HG03575 (cell line): ENCODE data around the gene SYNE3.

Experiments
- ATAC-seq: cut with Tn5 transposase; IDR thresholded peaks from one replicate; pipeline ENCODE4 v1.9.1; 2021; ENCODE audit not compliant: unreplicated experiment, insufficient number of reproducible peaks, low FRiP score; ENCODE audit errors: extremely low read depth

SYNE3 gene

DNA sequence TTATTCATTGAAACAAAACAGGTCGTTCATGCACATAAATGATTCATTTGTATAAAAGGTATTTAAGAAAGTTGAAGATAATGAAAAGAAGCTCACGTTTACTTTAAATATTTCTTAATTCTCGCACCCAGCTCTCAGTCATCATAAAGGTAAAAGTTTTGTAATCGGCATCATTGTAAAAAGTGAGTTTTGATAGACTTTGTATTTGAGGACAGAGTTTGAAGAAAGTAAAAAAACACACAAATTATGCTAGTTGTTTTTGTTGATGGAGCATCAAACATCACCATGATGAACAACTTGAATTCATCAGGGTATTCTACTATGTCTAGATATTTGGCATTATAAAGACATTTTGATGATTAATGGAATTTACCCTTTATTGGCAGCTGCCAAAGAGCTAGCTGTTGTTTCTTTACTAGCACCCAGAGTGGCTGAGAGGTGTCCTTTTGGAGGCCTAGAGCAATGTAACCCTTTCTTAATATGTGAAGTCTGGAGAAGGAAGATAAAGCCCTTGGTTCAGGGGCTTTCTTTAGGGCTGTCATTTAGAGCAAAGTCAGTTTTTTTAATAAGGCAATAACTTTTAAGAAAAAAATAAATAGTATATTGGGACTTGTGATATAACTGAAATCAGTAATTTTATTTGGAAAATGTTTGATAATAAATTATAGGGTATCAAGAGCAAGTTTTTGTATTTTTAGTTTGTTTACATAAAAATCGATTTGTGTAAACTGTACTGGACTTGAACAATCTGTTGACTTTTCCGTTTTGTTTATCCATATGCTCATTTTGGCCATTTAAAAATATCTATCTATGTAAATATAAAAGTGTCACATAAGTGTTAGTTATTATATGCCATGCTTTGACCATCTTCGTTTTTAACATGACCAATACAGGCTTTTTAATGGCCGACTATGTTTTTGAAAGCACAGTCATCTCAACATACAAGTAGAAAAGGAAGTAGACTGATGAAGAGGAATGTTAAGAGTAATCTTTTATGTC, 25.8 kb upstream of the SYNE3 start:
- ATAC-seq = no peak

DNA sequence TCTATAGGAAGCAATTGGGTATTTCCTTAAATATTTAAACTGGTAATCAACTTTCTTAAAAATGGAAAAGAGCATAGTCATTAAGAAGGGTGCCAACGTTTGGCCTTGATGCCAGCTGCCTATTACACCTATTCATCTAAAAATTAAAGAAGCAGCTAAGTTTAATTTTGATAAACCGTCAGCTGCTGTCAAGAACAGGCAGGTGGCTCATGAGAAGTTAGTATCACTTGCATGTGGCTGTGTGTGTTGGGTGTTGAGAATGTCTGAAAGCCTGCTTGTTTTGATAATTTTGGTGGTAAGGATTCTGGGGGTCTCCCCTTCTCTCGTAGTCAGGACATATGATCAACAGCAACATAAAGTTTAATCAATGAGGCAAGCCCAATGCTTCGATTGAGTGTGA, 24.9 kb upstream of the SYNE3 start:
- no peak for ATAC-seq

DNA sequence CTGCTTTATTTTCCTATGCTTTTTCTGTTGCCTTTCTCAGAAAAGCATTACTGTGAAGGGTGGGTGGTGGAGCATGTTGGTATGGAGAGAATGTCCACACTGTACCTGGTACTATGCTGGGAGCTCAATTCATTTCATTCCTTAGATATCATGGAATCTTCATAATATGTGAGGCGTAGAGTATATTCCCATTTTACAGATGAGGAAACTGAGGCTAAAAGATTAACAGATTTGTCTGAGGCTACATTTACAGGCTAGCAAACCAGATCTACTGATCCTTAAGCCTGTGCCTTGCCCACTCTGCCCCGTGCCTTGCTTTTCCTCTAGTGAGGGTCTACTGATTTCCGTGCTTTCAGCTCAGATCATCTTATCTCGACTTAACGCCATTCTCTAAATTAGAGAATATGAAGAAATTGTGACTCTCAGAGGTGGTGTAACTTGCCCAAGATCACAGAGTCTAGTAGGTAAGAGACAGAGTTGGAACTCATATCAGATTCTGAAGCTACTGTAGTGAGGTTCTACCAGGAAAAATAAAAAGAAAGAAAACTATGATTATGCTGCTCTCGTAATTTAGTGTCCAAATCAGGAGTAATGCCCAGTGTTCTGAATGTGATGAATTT, 23.9 kb upstream of the SYNE3 start:
- ATAC-seq = no peak

DNA sequence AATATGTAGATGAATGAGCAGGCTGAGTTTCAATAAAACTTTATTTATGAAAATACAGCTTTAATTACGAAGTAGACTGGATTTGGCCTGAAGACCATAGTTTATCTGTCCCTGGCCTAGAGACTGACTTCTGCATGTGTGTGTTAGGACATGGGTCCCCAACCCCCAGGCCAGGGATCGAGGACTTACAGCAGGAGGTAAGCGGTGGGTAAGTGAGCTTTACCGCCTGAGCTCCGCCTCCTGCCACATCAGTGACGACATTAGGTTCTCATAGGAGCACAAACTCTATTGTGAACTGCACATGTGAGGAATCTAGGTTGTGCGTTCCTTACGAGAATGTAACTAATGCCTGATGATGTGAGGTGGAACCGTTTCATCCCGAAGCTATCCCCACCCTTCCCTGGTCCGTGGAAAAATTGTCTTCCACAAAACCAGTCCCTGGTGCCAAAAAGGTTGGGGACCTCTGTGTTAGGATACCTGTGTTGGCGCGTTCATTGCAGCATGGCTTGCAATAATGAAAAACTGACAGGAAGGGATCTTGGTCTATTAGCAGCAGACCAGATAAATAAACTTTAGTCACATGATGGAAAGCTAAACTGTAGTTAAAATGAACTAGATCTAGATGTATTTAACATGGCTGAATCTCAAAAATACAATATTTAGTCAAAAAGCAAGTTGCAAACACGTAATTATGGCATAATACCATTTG, 22.5 kb upstream of the SYNE3 start:
- no peak for ATAC-seq

DNA sequence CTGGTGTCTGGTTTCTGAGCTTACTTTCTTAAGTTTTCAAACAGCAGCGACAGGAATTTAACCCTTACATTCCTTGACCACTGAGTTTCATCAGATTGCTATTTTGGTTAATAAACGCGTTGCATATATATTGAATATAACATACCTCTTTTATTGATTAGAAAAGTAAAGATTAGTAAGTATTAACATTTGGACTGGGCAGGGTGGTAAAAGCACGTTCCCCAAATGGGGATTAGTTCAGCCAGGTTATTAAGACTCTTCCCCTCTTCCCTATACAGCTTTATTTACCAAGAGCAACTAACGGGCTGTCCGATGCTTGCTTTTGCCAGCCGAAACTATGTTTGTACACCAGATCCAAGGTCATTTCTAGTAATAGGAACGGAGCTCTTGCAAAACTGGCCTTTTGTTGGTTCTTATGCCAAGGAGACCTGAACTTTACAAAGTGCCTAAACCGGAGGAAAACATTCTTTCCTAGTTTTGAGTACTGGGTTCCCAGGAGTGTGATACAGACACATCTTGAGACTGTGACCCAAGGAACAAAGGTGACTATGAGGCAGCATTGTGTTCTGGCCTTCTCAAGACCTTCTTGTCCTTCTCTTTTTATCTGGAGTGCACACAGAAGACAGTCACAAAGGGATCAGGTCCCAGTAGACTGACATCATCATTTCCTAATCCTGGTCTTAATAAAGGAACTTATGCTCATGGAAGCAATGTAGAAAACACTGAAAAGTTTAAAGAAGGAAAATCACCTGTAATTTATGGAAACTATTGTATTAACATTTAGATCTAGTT, 21.0 kb upstream of the SYNE3 start:
- no peak for ATAC-seq

DNA sequence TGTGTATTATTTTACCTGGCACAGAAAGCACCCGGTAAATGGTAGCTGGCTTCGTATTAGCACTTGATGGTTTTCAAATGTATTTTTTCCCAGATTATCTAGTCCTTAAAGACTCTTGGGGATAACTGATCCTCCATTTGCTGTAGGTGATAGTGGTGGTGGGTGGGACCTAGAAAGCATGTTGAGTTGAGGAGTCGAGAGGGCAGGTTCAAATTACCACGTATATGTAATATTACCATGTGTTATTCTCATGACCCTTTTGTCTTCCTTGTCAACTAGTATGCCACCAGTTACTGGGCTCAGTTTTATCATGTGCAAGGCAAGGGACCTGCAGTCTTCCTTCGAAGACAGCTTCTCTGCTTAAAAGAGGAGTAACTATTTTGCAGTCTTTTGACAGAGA, 20.2 kb upstream of the SYNE3 start:
- ATAC-seq = no peak

DNA sequence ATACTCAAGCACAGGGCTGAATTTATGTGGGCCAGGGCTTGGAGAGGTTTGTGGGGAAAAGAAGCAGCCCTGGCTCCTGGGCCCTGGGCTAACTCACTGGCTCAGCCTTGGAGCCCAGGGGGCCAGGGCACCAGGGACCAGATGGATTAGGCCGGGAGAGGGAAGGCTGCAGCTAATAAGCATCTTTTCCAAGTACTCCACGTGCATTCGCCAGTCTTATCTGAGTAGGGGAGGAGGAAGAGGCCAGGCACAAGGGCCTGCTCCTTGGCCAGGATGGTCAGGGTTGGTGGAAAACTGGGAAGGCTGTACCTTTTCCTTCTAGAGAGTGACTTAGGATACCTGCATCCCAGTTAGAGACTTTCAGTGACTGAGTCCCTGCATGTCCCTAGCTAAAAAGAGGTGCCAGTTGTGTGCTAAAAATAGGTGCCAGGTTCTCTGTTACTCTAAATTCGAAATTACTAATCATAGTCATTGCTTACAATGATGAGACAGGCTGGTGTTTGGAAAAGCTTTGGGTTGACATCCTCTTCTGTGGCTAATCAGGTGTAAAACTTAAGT, 19.7 kb upstream of the SYNE3 start:
- no peak for ATAC-seq

DNA sequence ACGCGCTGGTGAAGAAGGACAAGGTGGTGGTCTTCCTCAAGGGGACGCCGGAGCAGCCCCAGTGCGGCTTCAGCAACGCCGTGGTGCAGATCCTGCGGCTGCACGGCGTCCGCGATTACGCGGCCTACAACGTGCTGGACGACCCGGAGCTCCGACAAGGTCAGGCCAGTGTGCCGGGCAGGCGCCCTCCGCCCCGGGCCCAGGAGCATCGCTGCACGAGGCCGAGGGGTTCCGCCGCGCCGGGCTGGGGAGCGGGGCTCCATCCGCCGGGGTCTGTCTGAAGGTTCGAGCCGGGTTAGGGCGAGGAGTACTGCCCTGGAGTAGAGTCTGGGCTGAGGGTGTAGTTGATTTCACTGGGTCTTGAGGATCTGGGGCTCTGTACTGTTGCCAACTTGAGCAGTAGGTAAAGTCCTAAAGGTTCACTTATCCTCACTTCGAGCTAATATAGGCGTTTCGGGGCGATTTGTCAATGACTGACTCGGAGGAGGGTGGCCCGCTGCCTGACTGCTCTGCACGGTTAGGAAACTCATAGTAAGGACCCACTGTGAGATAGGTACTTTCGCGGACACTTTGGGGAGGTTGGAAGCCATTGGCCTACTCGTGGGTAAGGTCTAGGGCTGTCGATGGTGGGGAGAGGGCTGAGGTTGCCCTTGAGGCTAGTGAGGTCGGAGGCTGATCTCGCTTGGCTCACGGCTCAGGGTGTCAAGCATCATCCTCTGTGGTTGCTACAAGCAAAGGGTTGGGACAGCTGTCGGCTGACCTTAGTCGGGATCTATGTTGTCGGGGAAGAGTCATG, 19.0 kb upstream of the SYNE3 start:
- no peak for ATAC-seq

DNA sequence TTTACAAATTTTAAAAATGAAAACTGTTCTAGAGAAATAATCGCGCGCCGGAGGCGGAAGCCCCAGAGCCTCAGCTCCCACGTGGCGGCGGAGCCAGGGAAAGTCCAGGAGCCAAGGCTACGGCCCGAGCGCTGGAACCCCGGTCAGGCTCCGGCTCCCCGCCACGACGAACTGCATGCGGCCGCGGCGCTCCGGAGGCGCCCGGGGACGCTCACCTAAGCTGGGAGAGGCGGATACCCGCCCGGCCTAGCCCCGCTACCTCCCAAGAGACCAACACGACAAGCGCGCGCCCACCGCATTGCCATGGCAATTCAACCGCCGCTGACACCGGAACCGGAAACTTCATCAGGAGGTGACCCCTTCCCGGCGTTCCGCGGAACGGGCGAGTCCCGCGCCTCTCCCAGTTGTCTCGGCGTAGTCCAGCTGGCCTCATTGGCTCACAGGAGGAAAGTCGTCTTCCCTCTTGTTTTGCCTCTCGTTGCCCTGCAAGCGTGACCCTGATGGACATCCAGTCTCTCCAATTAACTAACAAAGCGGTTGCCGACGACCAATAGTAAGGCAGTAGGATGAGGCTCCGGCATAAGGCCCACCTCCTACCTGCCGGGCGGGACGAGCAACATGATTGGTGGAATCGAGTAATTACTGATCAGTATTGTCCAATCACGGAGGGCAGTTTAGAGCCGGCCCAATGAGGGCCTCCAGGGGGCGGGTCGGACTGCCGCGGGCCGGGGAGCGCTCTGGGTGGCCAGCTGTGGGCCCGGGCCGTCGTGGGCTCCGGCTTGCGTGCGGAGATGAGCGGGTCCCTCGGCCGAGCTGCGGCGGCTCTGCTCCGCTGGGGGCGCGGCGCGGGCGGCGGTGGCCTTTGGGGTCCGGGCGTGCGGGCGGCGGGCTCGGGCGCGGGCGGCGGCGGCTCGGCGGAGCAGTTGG, 18.1 kb upstream of the SYNE3 start, which contains the start of gene GLRX5:
TSS of gene GLRX5 (plus strand) at position 752 of the 927 bp plus-strand sequence. CDS start at position 792, 40 bp downstream.
- ATAC-seq = peak; percentile 90

DNA sequence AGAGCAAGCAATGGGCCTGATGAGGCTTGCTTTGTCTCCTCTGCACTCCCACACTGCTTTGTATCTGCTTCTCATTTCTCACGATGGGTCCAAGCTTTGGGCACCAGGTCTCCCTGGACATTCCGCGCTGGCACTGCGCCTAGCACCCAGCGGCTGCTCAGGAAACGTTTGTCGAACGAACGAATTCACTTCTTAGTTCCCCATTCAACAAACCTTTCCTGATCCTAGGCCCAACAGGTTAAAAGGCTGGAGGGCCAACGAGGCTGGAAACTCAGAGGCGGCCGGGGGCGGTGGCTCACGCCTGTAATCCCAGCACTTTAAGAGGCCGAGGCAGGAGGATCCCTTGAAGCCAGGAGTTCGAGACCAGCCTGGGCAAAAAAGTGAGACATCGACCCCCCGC, 17.4 kb upstream of the SYNE3 start:
- ATAC-seq = no peak

DNA sequence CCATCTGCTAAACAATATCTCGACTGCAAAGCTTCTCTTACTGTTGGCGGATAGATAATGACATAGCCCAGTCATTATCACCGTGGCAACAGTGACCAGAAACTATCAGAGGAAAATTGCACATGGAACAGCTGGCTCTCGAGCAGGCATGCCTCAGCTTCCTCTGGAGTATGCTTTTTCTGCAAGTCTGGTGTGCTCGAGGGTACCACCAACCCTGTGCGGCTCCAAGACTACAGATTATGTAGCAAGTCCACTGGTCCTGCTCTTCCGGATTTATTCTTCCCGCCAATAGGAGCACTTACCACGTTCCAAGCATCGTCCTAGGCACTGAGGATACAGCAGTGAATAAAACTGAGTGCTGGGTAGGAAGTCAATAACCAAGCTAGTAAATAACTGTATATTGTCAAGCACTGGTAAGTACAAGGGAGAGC, 17.0 kb upstream of the SYNE3 start:
- no peak for ATAC-seq

DNA sequence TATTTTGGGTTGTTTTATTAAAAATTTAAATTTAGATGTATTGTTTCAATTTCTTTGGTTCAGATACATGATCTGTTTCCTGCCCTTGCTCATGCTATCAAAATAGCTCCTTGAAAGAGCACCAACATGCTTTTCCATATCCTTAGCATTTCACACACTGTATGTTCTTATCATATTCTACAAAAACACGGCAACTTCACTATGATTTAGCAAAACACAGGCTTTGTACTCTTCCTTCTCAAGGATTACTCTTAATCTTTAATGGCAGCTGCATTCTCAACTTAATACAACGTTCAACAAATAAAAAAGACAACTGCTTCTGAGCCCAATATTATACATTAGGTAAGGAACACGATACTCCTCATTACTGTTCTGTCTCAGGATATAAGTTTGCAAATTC, 15.5 kb upstream of the SYNE3 start:
- ATAC-seq = no peak

DNA sequence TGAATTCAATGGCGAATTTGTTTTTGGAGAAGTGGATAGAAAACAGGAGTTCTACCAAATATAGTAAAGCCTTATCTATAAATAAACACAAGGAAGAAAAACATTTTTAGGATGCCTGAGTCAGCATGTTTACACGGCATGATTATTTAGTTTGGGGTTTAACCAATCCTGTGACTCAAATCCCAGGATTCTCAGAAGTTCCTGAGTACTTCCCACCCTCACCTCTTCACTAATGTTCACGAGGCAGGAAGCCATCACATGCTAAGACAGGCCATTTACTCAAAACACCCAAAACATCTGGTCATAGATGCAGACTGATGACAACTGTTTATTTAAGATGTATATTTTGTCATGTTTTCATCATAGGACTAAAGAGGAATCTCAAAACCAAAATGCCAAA, 15.0 kb upstream of the SYNE3 start:
- no peak for ATAC-seq

DNA sequence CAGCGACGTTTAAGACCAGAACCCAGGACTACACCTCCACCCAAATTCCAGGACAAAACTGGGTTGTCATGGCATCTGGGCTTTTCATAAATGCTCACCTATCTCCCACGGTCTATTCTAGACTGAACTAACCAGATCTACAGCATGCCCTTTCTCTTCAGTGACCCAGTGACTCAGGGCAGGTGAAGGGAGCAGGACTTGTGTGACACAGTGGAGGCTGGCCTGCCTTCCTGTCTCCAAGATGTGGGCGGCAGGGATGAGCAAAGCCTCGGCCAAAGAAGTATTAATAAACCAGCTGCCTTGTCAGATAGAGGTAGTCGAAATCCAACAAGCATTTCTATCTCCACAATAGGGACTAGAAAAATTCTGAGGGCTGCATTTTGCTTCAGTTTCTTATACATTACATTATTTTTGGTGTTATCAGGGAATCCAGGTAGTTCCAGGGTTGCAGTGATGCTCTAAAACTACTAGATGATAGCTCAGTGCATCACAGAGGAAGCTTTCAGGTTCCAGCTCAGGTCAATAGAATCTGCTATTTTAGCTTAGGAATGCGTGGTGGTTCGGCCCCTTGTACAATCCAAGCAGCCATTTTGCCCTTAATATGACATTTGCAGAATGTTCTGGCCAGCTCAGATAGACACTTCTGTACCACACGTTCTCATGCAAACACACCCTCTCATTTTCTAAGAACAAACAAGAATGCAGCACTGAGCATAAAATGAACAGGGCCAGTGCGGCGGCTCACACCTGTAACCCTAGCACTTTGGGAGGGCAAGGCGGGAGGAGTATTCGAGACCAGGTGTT, 14.2 kb upstream of the SYNE3 start:
- ATAC-seq = no peak

DNA sequence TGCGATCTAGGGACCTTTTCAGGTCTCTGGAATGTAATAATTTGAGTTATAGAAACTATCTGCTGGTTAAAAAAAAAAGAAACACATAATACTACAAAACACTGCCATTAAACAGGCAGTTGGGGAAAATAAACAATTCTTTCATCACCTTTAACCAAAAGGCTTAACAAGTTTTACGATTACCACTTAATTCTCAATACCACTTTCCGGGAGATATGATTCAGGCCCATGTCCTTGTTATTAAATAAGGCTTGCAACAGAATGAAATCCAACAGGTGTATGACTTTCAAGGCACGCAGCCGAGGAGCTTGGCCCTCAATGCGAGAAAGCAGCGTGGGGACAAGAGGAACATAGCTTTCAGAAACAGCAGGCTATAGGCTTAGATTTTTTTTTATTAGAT, 12.8 kb upstream of the SYNE3 start:
- ATAC-seq = no peak

DNA sequence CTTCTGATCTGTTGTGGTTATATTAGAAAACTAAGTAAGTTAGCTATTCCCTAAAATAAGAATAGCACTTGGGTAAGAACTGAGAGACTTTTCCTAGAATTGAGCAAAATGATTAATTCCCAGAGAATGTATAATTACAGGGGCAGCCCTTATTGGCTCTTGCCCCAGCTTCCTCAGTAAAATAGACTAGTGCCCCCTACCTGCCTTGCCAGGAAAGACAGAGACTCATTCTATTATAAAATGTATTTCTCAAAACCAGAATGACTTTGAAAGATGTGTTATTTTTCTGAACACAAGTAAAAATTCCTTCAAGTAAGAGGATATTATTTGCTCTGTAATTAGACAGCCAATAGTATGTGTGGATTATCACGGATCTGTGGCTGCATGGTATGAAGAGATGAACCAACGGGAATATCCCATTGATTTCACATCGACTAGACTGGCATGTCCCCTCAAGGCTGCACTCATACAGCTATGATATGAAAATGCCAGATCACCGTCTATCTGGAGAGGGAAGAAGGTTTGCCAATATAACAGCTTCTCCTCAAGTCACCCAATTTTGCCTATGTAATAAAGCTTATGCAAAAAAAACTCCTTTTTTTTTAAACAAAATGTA, 11.0 kb upstream of the SYNE3 start:
- no peak for ATAC-seq
